Type B pancreatic cell (in vitro differentiated cells): ENCODE results near the gene FBXL15. TPM values are rescaled to one million over a fixed set of nuclear protein-coding genes. Genes with fewer than 3 reads are reported as not detected.

Experiments used
- DNase-seq: peaks from one replicate; pipeline ENCODE4 v3.0.0; 2021; ENCODE audit warnings: mixed read lengths; ENCODE audit not compliant: unreplicated experiment; ENCODE audit errors: extremely low spot score
- H3K27ac Mint-ChIP-seq: 2 replicates; pipeline ENCODE4 v1.8.0; 2021; ENCODE audit warnings: mild to moderate bottlenecking, mixed read lengths
- H3K27me3 Mint-ChIP-seq: 2 replicates; pipeline ENCODE4 v1.8.0; 2021; ENCODE audit warnings: mixed read lengths
- H3K36me3 Mint-ChIP-seq: 2 replicates; pipeline ENCODE4 v1.8.0; 2021; ENCODE audit warnings: mixed read lengths
- H3K4me1 Mint-ChIP-seq: one replicate; pipeline ENCODE4 v1.8.0; 2021; ENCODE audit warnings: mixed read lengths; ENCODE audit not compliant: unreplicated experiment
- H3K4me3 Mint-ChIP-seq: 2 replicates; pipeline ENCODE4 v1.8.0; 2021; ENCODE audit warnings: mild to moderate bottlenecking, mixed read lengths
- H3K9me3 Mint-ChIP-seq: 2 replicates; pipeline ENCODE4 v1.8.0; 2021; ENCODE audit warnings: mixed read lengths
- total RNA-seq: library from RNA; stranded (reverse); gene quantifications from 2 replicates; pipeline ENCODE4 v1.2.1, GENCODE V29; 2021; ENCODE audit warnings: low replicate concordance
- TF ChIP-seq, protein P1 (sequence below): fragments of 200-600 bp; sonication (generic); conservative IDR thresholded peaks from 2 replicates; pipeline ENCODE4 v1.5.0; 2021; ENCODE audit warnings: antibody characterized with exemption, mild to moderate bottlenecking

FBXL15 gene
- total RNA-seq, 1 donor from 2014 or later, result 14.8 TPM

DNA sequence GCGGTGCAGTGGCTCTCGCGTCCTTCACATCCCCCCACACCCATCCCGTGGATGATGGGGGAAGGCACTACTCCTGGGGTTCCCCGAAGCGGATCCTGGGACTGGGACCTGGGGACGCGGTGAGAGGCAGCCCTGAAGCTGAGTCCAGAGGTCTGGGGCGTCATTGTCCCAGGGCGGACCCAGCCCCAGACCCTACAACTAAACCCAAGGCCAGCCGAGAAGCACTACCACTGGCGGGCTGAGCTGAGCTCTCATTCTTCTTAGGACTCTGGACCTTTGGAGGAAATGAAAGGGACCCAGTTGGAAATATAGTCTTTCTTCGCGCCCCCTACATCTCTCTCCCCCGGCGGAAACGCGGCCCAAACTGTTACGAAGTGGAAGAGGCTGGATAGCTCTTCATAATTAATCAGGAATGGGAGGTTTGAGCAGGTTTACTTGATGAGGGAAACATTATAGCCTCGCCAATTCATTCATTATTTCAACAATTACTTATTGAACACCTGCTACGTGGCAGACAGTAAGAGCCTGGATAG, 389 bp upstream of the FBXL15 start:
- no peaks in the 10 kb centered on the region for H3K36me3 Mint-ChIP-seq
- H3K9me3 Mint-ChIP-seq, result no peaks in the 10 kb centered on the region
- peak overlapping the region; percentile 98 for H3K27ac Mint-ChIP-seq
- H3K4me3 Mint-ChIP-seq, result peak overlapping the region; percentile 95
- H3K27me3 Mint-ChIP-seq, result peaks cover 41% of the 10 kb centered on the region
- peaks cover 5% of the 10 kb centered on the region for H3K4me1 Mint-ChIP-seq
- TF ChIP-seq, protein P1, sequence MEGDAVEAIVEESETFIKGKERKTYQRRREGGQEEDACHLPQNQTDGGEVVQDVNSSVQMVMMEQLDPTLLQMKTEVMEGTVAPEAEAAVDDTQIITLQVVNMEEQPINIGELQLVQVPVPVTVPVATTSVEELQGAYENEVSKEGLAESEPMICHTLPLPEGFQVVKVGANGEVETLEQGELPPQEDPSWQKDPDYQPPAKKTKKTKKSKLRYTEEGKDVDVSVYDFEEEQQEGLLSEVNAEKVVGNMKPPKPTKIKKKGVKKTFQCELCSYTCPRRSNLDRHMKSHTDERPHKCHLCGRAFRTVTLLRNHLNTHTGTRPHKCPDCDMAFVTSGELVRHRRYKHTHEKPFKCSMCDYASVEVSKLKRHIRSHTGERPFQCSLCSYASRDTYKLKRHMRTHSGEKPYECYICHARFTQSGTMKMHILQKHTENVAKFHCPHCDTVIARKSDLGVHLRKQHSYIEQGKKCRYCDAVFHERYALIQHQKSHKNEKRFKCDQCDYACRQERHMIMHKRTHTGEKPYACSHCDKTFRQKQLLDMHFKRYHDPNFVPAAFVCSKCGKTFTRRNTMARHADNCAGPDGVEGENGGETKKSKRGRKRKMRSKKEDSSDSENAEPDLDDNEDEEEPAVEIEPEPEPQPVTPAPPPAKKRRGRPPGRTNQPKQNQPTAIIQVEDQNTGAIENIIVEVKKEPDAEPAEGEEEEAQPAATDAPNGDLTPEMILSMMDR, result no peak
- DNase-seq, result peak; percentile 67

DNA sequence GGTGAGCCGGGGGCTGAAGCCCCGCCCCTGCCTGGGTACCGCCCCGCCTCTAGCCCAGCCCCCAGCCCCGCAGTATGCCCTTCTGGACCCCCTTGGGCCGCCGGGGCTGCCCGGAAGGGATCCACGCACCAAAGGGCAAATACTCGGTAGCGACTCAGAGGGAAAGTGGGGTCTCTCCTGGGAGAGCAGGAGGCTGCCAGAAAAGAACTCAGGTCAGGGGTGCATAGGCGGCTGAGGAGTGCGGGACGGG, 796 bp downstream of the FBXL15 start:
- no peak overlapping the region for H3K27ac Mint-ChIP-seq
- DNase-seq, result no peak
- TF ChIP-seq, protein P1, result no peak
- peak overlapping the region; percentile 95 for H3K4me3 Mint-ChIP-seq
- peaks cover 8% of the 10 kb centered on the region for H3K4me1 Mint-ChIP-seq
- peaks cover 31% of the 10 kb centered on the region for H3K27me3 Mint-ChIP-seq
- no peaks in the 10 kb centered on the region for H3K36me3 Mint-ChIP-seq
- no peaks in the 10 kb centered on the region for H3K9me3 Mint-ChIP-seq

DNA sequence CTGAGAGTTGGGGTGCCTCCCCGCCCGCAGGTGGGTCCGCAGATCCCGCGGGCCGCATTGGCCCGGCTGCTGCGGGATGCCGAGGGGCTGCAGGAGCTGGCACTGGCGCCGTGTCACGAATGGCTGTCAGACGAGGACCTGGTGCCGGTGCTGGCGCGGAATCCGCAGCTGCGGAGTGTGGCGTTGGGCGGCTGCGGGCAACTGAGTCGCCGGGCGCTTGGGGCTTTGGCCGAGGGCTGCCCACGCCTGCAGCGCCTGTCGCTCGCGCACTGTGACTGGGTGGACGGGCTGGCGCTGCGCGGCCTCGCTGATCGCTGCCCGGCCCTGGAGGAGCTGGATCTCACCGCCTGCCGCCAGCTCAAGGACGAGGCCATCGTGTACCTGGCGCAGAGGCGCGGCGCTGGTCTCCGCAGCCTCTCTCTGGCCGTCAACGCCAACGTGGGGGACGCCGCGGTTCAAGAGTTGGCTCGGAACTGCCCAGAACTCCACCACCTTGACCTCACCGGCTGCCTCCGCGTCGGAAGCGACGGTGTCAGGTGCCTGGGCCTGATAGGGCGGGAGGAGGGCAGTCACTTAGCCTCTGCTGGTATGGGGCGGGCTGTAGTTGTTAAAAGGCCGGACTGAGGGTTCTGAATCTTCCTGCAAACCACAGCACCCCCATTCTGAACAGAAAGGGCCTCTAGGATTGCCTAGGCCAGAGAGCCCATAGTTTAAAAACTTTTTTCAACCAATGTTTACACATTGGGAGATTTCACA, 1.3 kb downstream of the FBXL15 start:
- peaks cover 9% of the 10 kb centered on the region for H3K4me1 Mint-ChIP-seq
- TF ChIP-seq, protein P1, result no peak
- H3K27ac Mint-ChIP-seq, result peak overlapping the region; percentile 65
- H3K27me3 Mint-ChIP-seq, result peaks cover 30% of the 10 kb centered on the region
- no peaks in the 10 kb centered on the region for H3K9me3 Mint-ChIP-seq
- H3K36me3 Mint-ChIP-seq, result no peaks in the 10 kb centered on the region
- DNase-seq, result peak; percentile 71
- peak overlapping the region; percentile 95 for H3K4me3 Mint-ChIP-seq

DNA sequence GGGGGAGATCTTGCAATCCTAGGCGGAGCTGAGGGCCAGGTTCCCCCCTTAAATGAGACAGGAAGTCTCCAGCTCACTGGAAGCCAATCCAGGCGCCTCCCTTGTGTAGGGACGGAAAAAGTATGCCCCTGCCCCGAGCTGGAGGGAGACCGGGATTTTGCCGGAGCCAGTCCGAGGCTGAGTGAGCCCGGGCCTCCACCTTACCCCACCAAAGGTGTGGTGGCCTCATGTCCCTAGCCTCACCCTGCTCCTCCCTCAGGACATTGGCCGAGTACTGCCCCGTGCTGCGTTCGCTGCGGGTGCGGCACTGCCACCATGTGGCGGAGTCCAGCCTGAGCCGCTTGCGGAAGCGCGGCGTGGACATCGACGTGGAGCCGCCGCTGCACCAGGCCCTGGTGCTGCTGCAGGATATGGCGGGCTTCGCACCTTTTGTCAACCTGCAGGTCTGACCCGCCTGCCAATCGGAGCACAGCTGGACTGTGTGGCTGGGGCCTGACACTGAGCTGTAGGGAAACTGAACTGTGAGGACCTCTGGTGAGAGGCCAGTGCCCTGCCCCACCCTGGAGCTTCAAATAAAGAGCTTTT, 2.0 kb downstream of the FBXL15 start:
- DNase-seq, result peak; percentile 78
- Mint-ChIP-seq H3K4me1 (peaks cover 9% of the 10 kb centered on the region), H3K27ac (peak overlapping the region; percentile 65), H3K27me3 (peaks cover 23% of the 10 kb centered on the region), H3K36me3 (no peaks in the 10 kb centered on the region), H3K4me3 (peak overlapping the region; percentile 95), H3K9me3 (no peaks in the 10 kb centered on the region)
- TF ChIP-seq, protein P1, result peak; percentile 78

DNA sequence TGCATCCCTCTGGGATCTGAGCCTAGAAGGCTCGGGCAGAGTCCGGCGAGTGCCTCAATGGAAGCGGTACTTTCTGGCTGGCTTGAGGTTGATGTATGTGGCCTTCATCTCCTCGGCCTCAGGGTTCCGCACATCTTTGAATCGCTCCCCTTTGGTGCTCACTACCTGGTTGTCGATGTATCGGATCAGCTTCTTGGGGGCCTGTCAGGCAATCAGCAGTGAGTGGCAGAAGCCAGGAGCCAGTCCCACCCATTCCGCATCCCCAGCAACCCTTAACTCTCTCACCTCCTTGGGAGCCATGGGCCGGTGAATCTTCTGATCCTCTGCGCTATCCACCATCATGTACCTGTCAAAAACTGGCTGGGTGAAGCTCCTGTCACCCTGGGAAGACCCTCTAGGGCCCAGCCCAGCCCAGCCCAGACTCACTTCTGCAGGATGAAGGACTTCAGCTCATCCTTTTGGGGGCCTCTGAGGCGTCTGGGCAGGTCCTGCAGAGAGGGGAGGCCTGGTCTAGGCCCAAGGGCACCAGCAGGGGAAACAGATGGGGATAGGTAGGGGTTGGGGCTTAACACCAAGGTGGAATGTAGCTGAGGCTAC, 2.8 kb downstream of the FBXL15 start:
- peak overlapping the region; percentile 70 for H3K4me3 Mint-ChIP-seq
- no peak for DNase-seq
- TF ChIP-seq, protein P1, result no peak
- peaks cover 9% of the 10 kb centered on the region for H3K4me1 Mint-ChIP-seq
- no peak overlapping the region for H3K27ac Mint-ChIP-seq
- no peaks in the 10 kb centered on the region for H3K36me3 Mint-ChIP-seq
- H3K9me3 Mint-ChIP-seq, result no peaks in the 10 kb centered on the region
- peaks cover 14% of the 10 kb centered on the region for H3K27me3 Mint-ChIP-seq
